PC-3 (cell line): Measurements from ENCODE around the gene RPLP2. TPM values are rescaled to one million over a fixed set of nuclear protein-coding genes. Genes with fewer than 3 reads are reported as not detected.

Source experiments
- ATAC-seq: fragments of 200-7000 bp; cut with Tn5 transposase; 2 replicates; pipeline ENCODE4 v1.9.1; 2020; ENCODE audit warnings: mild to moderate bottlenecking, moderate library complexity
- BruUV-seq: library from RNA; stranded (reverse); fragments of 400-500 nt; replicated peaks from 2 replicates; lab custom pipeline; 2021; lab: Mats Ljungman, UMichigan
- CTCF ChIA-PET: fragments of 300-600 bp; sonication (Branson Sonifier 250); formaldehyde crosslinking; loops from one replicate; lab custom pipeline; 2022; ENCODE audit warnings: antibody characterized with exemption; lab: Charles Lee
- POLR2A ChIA-PET: fragments of 300-600 bp; sonication (Branson Sonifier 250); formaldehyde crosslinking; loops from one replicate; lab custom pipeline; 2022; ENCODE audit warnings: antibody characterized with exemption; ENCODE audit not compliant: unreplicated experiment; lab: Charles Lee
- DNase-seq: peaks from one replicate; pipeline ENCODE4 v3.0.0-alpha.2; 2015
- H2AFZ ChIP-seq: fragments of 300-600 bp; sonication (generic); 2 replicates; pipeline ENCODE4 v1.6.0; 2016; ENCODE audit warnings: antibody characterized with exemption, low read length
- H3F3A ChIP-seq: fragments of 300-600 bp; sonication (generic); one replicate; pipeline ENCODE4 v1.6.0; 2017; ENCODE audit warnings: antibody characterized with exemption, low read length, control low read depth, mild to moderate bottlenecking; ENCODE audit not compliant: unreplicated experiment
- H3K27ac ChIP-seq: fragments of 300-600 bp; sonication (generic); 2 replicates; pipeline ENCODE4 v1.5.1; 2016; ENCODE audit warnings: mild to moderate bottlenecking, low read length
- H3K27me3 ChIP-seq: fragments of 300-600 bp; sonication (generic); 2 replicates; pipeline ENCODE4 v1.6.1; 2016; ENCODE audit warnings: low read length, mixed read lengths
- H3K36me3 ChIP-seq: fragments of 300-600 bp; sonication (generic); 2 replicates; pipeline ENCODE4 v1.6.1; 2016; ENCODE audit warnings: low read depth, mixed run types, low read length, mixed read lengths
- H3K4me1 ChIP-seq: fragments of 300-600 bp; sonication (generic); 2 replicates; pipeline ENCODE4 v1.5.1; 2016; ENCODE audit warnings: low read length; ENCODE audit not compliant: insufficient read depth
- H3K4me2 ChIP-seq: fragments of 300-600 bp; sonication (generic); 2 replicates; pipeline ENCODE4 v1.6.0; 2016; ENCODE audit warnings: low read length
- H3K4me3 ChIP-seq: fragments of 300-600 bp; sonication (generic); 2 replicates; pipeline ENCODE4 v1.5.1; 2016; ENCODE audit warnings: mild to moderate bottlenecking, low read length, mixed read lengths
- H3K79me2 ChIP-seq: fragments of 300-600 bp; sonication (generic); 2 replicates; pipeline ENCODE4 v1.6.1; 2017; ENCODE audit warnings: low read length, mixed read lengths
- H3K9ac ChIP-seq: fragments of 300-600 bp; sonication (generic); 2 replicates; pipeline ENCODE4 v1.6.0; 2016; ENCODE audit warnings: mild to moderate bottlenecking, low read length
- H3K9me2 ChIP-seq: fragments of 300-600 bp; sonication (generic); replicated peaks from 2 replicates; pipeline ENCODE4 v1.6.1; 2016; ENCODE audit warnings: mixed run types, low read length, mixed read lengths
- H3K9me3 ChIP-seq: fragments of 300-600 bp; sonication (generic); 2 replicates; pipeline ENCODE4 v1.6.1; 2016; ENCODE audit warnings: low read length, mixed read lengths
- H4K20me1 ChIP-seq: fragments of 300-600 bp; sonication (generic); 2 replicates; pipeline ENCODE4 v1.6.1; 2016; ENCODE audit warnings: low read length, mixed read lengths
- CTCF ChIP-seq: fragments of 300-600 bp; sonication (generic); conservative IDR thresholded peaks from 2 replicates; pipeline ENCODE4 v1.5.1; 2017; ENCODE audit warnings: antibody characterized with exemption, low read depth, mild to moderate bottlenecking, low read length
- EZH2 ChIP-seq: fragments of 300-600 bp; sonication (generic); IDR thresholded peaks from one replicate; pipeline ENCODE4 v1.6.1; 2017; ENCODE audit warnings: antibody characterized with exemption, mild to moderate bottlenecking, low read length; ENCODE audit not compliant: unreplicated experiment
- EZH2phosphoT487 ChIP-seq: fragments of 300-600 bp; sonication (generic); IDR thresholded peaks from 2 replicates; pipeline ENCODE4 v1.6.1; 2018; ENCODE audit warnings: mild to moderate bottlenecking, antibody characterized with exemption, low read length, borderline replicate concordance
- intact Hi-C: fragments of 100-400 bp; cut with micrococcal nuclease; formaldehyde crosslinking; loops from 2 replicates; pipeline ENCODE4 v1.9.0; 2023
- total RNA-seq: library from RNA; depleted of rRNA; stranded (reverse); fragments of >200 nt; gene quantifications from 2 replicates; pipeline ENCODE4 v1.2.3, GENCODE V29; 2014

Gene RPLP2
- total RNA-seq, 1 experiment from 2014 or later, result 897 TPM

DNA sequence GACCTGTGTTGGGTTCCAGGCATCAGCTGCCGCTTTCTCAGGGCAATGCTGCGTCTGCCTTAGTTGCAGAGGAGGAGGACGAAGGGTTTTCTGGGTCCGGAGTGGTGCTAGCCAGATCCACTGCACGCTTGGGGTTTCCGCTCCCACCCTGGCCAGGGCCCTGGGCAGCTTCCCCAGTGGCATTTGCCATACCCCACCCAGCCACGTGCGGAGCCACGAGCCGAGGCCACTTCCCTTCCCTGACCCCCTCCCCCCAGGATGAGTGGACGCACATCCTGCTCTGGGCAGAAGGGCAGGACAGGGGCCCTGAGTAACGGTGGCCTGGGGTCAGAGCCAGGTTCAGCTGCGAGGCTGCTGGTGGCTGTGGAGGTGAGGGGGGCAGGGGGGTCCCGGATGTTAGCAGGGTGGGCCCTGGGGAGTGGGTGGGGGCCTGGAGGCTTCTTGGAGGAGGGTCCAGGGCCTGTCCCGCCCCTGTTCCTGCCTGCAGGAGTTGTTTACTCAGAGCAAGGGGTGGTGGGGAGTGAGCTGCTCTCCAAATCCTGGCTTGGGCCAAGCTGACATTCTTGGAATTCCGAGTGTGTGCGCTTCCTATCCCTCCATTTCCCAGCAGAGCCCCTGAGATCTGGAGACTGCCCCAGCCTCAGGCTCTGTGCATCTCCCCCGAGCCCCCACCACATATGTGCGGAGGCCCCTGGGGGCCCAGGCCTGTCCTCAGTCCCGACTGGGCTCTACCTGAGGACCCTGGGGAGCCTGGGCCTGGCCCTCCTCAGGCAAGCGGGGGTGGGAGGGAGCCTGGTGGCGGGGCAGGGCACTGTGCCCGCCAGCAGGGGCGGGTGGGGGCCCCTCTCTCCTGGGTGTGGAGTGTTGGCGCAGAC is 34.3 kb downstream of the RPLP2 start:
- Histone ChIP-seq H4K20me1 (peaks cover 31% of the 10 kb centered on the region), H2AFZ (no peak overlapping the region), H3K9ac (peak overlapping the region; percentile 97), H3K9me2 (no peaks in the 10 kb centered on the region), H3K79me2 (peaks cover 74% of the 10 kb centered on the region), H3K27me3 (no peaks in the 10 kb centered on the region), H3K9me3 (no peaks in the 10 kb centered on the region), H3K4me1 (peaks cover 46% of the 10 kb centered on the region), H3K27ac (peak overlapping the region; percentile 64), H3K36me3 (peaks cover 24% of the 10 kb centered on the region), H3K4me2 (peak overlapping the region; percentile 90), H3K4me3 (peak overlapping the region; percentile 100), H3F3A (peaks cover 8% of the 10 kb centered on the region)
- DNase-seq (peak; percentile 88), ATAC-seq (peak; percentile 50)
- TF ChIP-seq EZH2 (no peak), CTCF (no peak), EZH2phosphoT487 (peak; percentile 93)
- CTCF ChIA-PET, result interaction anchor here (0.6 kb wide), 1 partner anchor 143 kb away, joined by 6 read pairs; no protein-coding TSS in a partner anchor
- BruUV-seq, result no TSS peak
- intact Hi-C loops, result loop anchor here (5.0 kb wide), 1 partner anchor 208 kb away; no protein-coding TSS in a partner anchor
- POLR2A ChIA-PET, result interaction anchor here (0.5 to 1.7 kb wide), 2 partner anchors 10 to 25 kb away, joined by 3 to 14 read pairs; no protein-coding TSS in a partner anchor

DNA sequence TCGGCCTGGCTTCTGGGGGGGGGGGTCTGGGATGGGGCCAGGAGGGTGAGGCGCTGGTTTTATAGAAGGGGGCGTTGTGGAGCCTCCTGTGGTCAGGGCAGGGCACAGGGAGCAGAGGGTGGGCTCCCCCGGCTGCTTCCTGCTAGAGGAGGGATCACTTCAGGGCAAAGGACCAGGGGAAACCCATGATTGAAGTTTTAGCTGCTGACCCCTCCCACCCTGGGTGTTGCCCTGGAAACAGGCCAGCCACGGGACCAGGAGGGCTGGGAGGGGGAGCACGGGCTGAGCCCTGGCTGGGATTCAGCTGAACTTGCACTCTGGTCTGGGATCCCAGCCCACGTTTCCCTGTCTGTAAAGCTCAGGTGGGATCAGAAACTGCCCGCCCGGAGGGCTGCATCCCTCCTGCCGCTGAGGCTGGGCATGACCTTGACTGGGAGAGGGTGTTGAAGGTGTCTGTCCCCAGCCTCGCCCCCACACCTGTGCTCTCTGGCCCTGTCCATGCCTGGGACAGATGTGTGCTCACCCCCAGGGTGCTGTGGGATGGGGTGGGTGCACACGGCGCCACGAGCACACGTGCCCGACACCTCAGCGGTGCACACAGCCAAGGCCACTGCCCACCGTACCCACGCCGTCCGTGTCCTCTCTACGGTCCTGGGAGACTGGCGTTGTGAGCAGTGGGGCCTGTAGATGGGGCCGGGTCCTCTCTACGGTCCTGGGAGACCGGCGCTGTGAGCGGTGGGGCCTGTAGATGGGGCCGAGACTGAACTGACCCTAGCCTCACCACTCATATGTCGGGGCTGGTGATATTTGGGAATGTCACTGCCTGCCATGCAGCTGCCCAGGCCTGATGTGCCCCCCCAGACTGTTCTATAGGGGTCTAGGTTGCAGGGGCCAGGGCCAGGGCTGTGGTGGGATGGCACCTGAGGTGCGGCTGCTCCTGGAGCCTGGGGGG is 35.2 kb downstream of the RPLP2 start:
- Histone ChIP-seq H3K9ac (0 out of 2 replicates have a peak overlapping the region, but pooled peaks have one; percentile 48), H3K4me2 (peak overlapping the region; percentile 90), H3K79me2 (peaks cover 69% of the 10 kb centered on the region), H3K4me3 (peak overlapping the region; percentile 100; the same call in 1 of the 2 replicates), H3K27me3 (no peaks in the 10 kb centered on the region), H3K9me2 (no peaks in the 10 kb centered on the region), H3K27ac (peak overlapping the region; percentile 64; the same call in 1 of the 2 replicates), H2AFZ (no peak overlapping the region), H3K4me1 (peaks cover 43% of the 10 kb centered on the region), H3K9me3 (no peaks in the 10 kb centered on the region), H4K20me1 (peaks cover 22% of the 10 kb centered on the region), H3F3A (no peaks in the 10 kb centered on the region), H3K36me3 (peaks cover 15% of the 10 kb centered on the region)
- BruUV-seq, result TSS peak; percentile 17
- CTCF ChIA-PET, result interaction anchor here (0.6 kb wide), 1 partner anchor 144 kb away, joined by 6 read pairs; no protein-coding TSS in a partner anchor
- peak; percentile 74 for DNase-seq
- ATAC-seq, result peak; percentile 30
- TF ChIP-seq EZH2phosphoT487 (no peak), CTCF (no peak), EZH2 (no peak)
- intact Hi-C loops, result loop anchor here (5.0 kb wide), 1 partner anchor 207 kb away; no protein-coding TSS in a partner anchor
- POLR2A ChIA-PET, result interaction anchor here (0.5 to 0.6 kb wide), 2 partner anchors 26 to 170 kb away, joined by 3 to 4 read pairs; no protein-coding TSS in a partner anchor
